NCI-H187 treated with DMSO at 0.1 percent for 48 hours (cell line): ENCODE results near the gene C16orf78.
"Not testable (repeated sequence)": the region's sequence is repeated elsewhere in the genome, so short reads cannot be mapped to it uniquely, and the experiment has no call there.

ENCODE experiments used
- DNase-seq: peaks from one replicate; lab custom pipeline; 2025; lab: John Stamatoyannopoulos, UW

C16orf78 gene

GRCh38 chr16:49349446-49350168, 24.0 kb upstream of the C16orf78 start:
- DNase-seq = no peak

- DNase-seq = no peak
Observed at GRCh38 chr16:49350265-49351095, 23.1 kb upstream of the C16orf78 start.

GRCh38 chr16:49351096-49351487, 22.5 kb upstream of the C16orf78 start:
- no peak for DNase-seq

- no peak for DNase-seq
Observed at GRCh38 chr16:49352892-49353291, 20.7 kb upstream of the C16orf78 start.

- no peak for DNase-seq
Observed at GRCh38 chr16:49353680-49354079, 19.9 kb upstream of the C16orf78 start.

- DNase-seq = no peak
Observed at GRCh38 chr16:49354101-49354500, 19.5 kb upstream of the C16orf78 start.

GRCh38 chr16:49354991-49355390, 18.6 kb upstream of the C16orf78 start:
- no peak for DNase-seq

- DNase-seq = no peak
Observed at GRCh38 chr16:49355933-49356665, 17.5 kb upstream of the C16orf78 start.

- no peak for DNase-seq
Observed at GRCh38 chr16:49356728-49357488, 16.7 kb upstream of the C16orf78 start.

- DNase-seq = no peak
Observed at GRCh38 chr16:49359591-49359990, 14.0 kb upstream of the C16orf78 start.

GRCh38 chr16:49361731-49362130, 11.9 kb upstream of the C16orf78 start:
- DNase-seq = not testable (repeated sequence)

GRCh38 chr16:49362230-49362629, 11.4 kb upstream of the C16orf78 start:
- no peak for DNase-seq

GRCh38 chr16:49365711-49366509, 7.7 kb upstream of the C16orf78 start:
- no peak for DNase-seq

- DNase-seq = no peak
Observed at GRCh38 chr16:49366669-49367068, 6.9 kb upstream of the C16orf78 start.

- no peak for DNase-seq
Observed at GRCh38 chr16:49369651-49370611, 3.7 kb upstream of the C16orf78 start.

GRCh38 chr16:49376206-49376605, 2.6 kb downstream of the C16orf78 start:
- no peak for DNase-seq

- no peak for DNase-seq
Observed at GRCh38 chr16:49377196-49377755, 3.7 kb downstream of the C16orf78 start.

GRCh38 chr16:49378238-49378637, 4.6 kb downstream of the C16orf78 start:
- no peak for DNase-seq

- DNase-seq = no peak
Observed at GRCh38 chr16:49378816-49379215, 5.2 kb downstream of the C16orf78 start.

GRCh38 chr16:49382916-49383315, 9.3 kb downstream of the C16orf78 start:
- no peak for DNase-seq
